ENCODE measurements around the gene ADSS1.

The ADSS1 gene

DNA sequence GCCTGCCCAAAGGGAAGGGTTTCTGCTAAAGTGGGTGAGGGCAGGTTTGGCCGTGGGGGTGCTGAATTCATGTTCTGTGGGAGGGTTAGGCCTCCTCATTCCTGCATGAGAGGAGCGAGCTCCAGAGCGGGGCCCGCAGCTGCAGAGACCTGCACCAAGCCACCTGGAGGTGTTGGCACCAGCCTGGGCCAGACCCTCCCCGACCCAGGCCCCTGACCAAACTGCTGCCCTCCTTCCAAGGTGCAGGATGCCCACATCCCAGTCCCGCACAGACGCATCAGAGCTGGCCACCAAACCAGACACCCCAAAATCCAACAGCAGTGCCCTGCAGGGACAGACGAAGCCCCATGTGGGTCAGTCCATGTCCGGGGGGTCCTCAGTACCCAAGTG is 10.6 kb downstream of the ADSS1 start:
- peak overlapping the region; percentile 2; the same call in 1 of the 2 replicates for H3K27ac ChIP-seq
- TF ChIP-seq, protein P1, sequence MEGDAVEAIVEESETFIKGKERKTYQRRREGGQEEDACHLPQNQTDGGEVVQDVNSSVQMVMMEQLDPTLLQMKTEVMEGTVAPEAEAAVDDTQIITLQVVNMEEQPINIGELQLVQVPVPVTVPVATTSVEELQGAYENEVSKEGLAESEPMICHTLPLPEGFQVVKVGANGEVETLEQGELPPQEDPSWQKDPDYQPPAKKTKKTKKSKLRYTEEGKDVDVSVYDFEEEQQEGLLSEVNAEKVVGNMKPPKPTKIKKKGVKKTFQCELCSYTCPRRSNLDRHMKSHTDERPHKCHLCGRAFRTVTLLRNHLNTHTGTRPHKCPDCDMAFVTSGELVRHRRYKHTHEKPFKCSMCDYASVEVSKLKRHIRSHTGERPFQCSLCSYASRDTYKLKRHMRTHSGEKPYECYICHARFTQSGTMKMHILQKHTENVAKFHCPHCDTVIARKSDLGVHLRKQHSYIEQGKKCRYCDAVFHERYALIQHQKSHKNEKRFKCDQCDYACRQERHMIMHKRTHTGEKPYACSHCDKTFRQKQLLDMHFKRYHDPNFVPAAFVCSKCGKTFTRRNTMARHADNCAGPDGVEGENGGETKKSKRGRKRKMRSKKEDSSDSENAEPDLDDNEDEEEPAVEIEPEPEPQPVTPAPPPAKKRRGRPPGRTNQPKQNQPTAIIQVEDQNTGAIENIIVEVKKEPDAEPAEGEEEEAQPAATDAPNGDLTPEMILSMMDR (IDR thresholded peaks at IDR 0.05): no peak
- no peak for TF ChIP-seq ZFX (IDR thresholded peaks at IDR 0.05; ENCODE audit: borderline replicate concordance)

DNA sequence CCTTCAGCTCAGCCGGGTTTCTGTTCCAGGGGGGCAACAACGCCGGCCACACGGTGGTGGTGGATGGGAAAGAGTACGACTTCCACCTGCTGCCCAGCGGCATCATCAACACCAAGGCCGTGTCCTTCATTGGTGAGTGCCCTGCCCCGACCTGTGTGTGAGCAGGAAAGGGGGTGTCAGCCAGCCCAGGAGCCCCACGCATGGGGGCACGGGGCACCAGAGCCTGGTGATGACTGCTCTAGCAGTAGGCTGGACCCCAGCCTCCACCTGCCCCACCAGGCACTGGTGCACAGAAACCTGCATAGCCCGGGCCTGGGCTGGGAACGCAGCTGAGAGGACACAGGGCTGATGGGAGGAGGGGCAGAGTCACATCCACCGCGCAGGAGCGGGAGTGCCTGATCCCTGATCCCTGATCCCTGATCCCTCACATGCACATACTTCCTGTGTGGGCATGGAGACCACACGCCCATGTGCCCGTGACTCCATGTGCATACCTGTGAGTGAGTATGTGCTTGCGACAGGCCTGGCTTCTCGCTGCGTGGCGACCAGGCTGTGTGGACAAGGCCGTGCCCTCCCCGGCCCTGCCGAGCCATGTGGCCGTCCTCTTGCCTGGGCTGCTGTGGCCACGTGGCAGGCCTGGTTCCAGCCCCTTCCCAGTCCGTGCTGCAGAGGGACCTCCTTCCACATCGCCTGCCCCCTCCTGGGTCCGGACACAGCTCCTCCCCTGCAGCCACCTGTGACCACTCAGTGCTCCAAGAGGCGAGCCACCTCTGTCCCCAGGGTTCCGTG is 11.2 kb downstream of the ADSS1 start:
- no peak for TF ChIP-seq ZFX (IDR thresholded peaks at IDR 0.05; ENCODE audit: borderline replicate concordance)
- TF ChIP-seq, protein P1 (IDR thresholded peaks at IDR 0.05): no peak
- no peak overlapping the region for H3K27ac ChIP-seq

DNA sequence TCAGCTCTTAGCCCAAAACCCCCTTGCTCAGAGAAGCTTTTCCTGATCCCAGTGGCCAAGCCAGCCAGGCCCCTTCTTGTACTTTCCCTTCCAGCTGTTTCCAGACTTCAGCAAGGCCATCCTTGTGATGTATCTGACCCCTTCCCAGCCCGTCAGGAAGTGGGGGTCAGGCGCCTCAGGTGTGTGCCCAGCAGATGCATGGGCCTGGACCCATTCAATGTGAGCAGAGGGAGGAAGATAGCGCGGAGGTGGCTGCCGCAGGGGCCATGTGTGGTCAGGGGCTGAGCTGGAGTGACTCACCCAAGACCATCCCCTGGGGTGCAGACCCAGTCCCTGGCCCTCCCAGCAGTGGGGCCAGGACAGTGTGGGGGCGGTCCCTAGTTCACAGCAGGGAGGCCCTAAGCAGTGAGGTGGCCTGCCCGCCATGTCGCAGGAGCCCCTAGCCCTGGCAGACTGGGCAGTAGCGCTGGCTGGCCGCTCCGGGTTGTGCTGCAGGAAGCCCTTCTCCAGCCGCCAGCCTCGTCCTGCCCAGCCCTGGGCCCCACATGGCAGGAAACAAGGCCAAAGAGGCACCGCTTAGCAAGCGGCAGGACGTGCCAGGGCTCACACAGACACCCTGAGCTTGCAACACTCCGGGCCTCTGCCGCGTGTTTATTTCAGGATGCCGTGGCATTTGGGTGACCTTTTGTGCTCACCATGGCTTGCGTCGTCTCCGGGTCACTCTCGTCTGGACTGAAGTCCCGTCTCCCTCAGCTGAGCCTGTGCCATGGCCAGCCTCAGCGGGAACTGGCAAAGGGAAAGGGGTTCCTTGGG is 12.0 kb downstream of the ADSS1 start:
- H3K27ac ChIP-seq: no peak overlapping the region
- TF ChIP-seq, protein P1 (IDR thresholded peaks at IDR 0.05): no peak
- no peak for TF ChIP-seq ZFX (IDR thresholded peaks at IDR 0.05; ENCODE audit: borderline replicate concordance)

DNA sequence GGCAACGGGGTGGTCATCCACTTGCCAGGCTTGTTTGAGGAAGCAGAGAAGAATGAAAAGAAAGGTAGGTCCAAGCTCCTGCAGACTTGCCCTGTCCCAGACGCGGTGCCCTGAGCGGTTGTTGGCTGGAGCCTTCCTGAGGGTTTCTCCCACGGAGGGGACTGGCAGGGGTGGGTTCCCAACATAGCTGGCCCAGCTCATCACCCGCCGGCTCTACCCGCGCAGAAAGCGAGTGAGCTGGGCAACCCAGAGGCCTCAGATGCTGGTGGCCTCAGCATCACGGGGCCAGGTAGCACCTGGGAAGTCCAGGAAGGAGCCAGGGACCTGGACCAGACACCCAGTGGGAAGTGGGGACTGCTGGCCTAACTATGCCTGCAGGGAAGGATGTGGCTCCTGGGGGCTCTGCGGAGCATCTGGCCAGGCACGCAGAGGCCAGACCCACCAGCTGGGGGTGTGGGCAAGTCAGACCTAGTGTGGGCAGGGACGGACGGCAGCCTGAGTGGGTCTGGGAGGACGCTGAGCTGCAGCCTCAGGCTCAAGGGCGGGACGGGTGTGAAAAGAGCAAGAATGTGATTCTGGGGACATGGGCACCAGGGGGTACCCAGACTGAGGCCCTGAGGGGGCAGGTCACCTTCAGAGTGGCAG is 14.5 kb downstream of the ADSS1 start:
- no peak overlapping the region for H3K27ac ChIP-seq
- TF ChIP-seq ZFX (IDR thresholded peaks at IDR 0.05; ENCODE audit: borderline replicate concordance): no peak
- TF ChIP-seq, protein P1 (IDR thresholded peaks at IDR 0.05): no peak

DNA sequence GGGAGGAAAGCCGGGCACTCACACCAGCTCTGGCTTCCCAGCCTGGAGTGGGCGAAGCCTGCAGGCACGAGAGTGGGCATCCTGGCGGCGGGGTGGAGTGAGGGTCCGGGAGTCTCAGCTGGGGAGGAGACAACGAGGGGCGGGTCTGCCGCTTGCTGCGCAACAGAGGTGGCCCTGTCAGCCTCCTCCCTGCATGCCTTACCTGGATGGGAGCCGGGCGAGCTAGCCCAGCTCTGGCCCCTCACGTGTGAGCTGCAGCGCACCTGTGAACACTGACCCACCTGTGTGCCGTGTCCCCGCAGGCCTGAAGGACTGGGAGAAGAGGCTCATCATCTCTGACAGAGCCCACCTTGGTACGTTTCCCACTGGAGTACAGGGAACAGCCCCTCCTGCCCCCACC is 15.0 kb downstream of the ADSS1 start:
- TF ChIP-seq ZFX (IDR thresholded peaks at IDR 0.05; ENCODE audit: borderline replicate concordance): no peak
- TF ChIP-seq, protein P1 (IDR thresholded peaks at IDR 0.05): no peak
- H3K27ac ChIP-seq: no peak overlapping the region

DNA sequence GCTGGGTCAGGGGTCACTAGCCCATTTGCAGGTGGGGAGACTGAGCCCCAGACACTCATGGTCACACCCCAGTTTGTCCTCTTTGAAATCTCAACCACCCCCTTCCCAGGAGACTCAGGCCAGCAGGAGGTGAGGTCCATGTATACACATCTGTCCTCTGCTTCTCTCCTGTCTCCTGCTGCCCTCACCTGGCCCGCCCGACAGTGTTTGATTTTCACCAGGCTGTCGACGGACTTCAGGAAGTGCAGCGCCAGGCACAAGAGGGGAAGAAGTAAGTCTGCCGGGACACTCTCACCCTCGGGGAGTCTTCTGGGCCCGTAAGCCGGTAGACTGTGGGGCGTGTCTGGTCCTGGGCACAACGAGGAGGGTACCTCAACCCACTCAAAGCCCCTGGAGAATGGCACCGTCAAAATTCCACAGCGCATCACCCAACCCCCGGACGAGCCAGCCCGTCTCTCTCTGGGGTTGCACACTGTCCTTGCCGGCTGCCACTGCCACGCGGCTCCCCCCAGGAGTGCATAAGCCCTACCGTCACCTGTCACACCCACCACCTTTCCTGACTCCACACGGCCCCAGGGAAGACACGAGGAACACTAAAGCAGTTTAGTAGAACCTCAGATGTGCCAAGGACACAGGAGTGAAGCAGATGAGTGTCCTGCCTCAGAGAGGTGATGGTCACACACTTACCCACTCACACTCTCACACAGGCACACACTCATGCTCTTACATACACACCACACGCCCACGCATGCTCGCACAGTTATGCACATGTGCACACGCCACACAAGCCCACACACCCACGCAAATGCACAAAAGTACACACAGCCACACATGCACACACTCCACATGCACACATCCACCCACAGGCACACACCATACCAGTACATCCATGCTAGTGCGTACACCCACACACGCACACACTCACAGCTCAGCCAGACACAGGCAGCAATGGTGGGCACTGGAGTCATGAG is 15.8 kb downstream of the ADSS1 start:
- TF ChIP-seq, protein P1 (IDR thresholded peaks at IDR 0.05): no peak
- no peak for TF ChIP-seq ZFX (IDR thresholded peaks at IDR 0.05; ENCODE audit: borderline replicate concordance)
- H3K27ac ChIP-seq: no peak overlapping the region
